GM18508 (cell line): Measurements from ENCODE around the gene CIDEC.

Source experiments
- ATAC-seq: cut with Tn5 transposase; IDR thresholded peaks from one replicate; pipeline ENCODE4 v1.9.1; 2021; ENCODE audit warnings: moderate number of reproducible peaks; ENCODE audit not compliant: insufficient read depth, unreplicated experiment

CIDEC gene

GRCh38 chr3:9879830-9880549, at the start of gene CIDEC:
TSS of gene CIDEC (minus strand) at chr3:9880253. CDS start at chr3:9878486, 1,767 bp downstream.
- ATAC-seq: no peak

GRCh38 chr3:9928158-9928557, 48.1 kb upstream of the CIDEC start:
- ATAC-seq: no peak

GRCh38 chr3:9918261-9919038, 38.4 kb upstream of the CIDEC start:
- ATAC-seq: no peak

- ATAC-seq: no peak
Measured at GRCh38 chr3:9917820-9918219, 37.8 kb upstream of the CIDEC start.

- ATAC-seq: no peak
Measured at GRCh38 chr3:9916734-9917680, 37.0 kb upstream of the CIDEC start, which contains the start of gene IL17RC. TSS of gene IL17RC (plus strand) at chr3:9917098. CDS start at chr3:9917316, 218 bp downstream.

- no peak for ATAC-seq
Measured at GRCh38 chr3:9916346-9916733, 36.3 kb upstream of the CIDEC start.

- ATAC-seq: no peak
Measured at GRCh38 chr3:9915254-9916141, 35.4 kb upstream of the CIDEC start.

GRCh38 chr3:9914559-9915253, 34.7 kb upstream of the CIDEC start:
- ATAC-seq: no peak

- ATAC-seq: no peak
Measured at GRCh38 chr3:9914011-9914410, 34.0 kb upstream of the CIDEC start.

GRCh38 chr3:9913601-9914000, 33.5 kb upstream of the CIDEC start:
- no peak for ATAC-seq

- no peak for ATAC-seq
Measured at GRCh38 chr3:9912294-9912935, 32.4 kb upstream of the CIDEC start.

GRCh38 chr3:9911863-9912262, 31.8 kb upstream of the CIDEC start:
- no peak for ATAC-seq

GRCh38 chr3:9909221-9910013, 29.4 kb upstream of the CIDEC start:
- ATAC-seq: no peak

GRCh38 chr3:9908286-9908685, 28.2 kb upstream of the CIDEC start:
- no peak for ATAC-seq

- no peak for ATAC-seq
Measured at GRCh38 chr3:9906480-9906879, 26.4 kb upstream of the CIDEC start.

GRCh38 chr3:9903904-9904303, 23.9 kb upstream of the CIDEC start:
- no peak for ATAC-seq

GRCh38 chr3:9903238-9903624, 23.2 kb upstream of the CIDEC start:
- no peak for ATAC-seq
